Fibroblast of lung (primary cell): ENCODE results near the gene CCDC88C. TPM values are rescaled to one million over a fixed set of nuclear protein-coding genes. Genes with fewer than 3 reads are reported as not detected.

Source experiments
- DNase-seq, 2 donors: peaks; one replicate each; pipeline versions ENCODE4 v3.0.0 to v3.0.0-alpha.2; 2010; ENCODE audit warnings: low read depth in 2 of 2
- H2AFZ ChIP-seq: 2 replicates; pipeline ENCODE4 v1.5.1; 2012; ENCODE audit warnings: low read length, control low read depth, inconsistent platforms
- H3K27ac ChIP-seq: 2 replicates; pipeline ENCODE4 v1.5.1; 2011; ENCODE audit warnings: low read length, control low read depth; ENCODE audit not compliant: insufficient read depth
- H3K27me3 ChIP-seq: 2 replicates; pipeline ENCODE4 v1.5.1; 2011; ENCODE audit warnings: mild to moderate bottlenecking, low read length; ENCODE audit not compliant: control insufficient read depth, insufficient read depth
- H3K36me3 ChIP-seq: 2 replicates; pipeline ENCODE4 v1.5.1; 2011; ENCODE audit warnings: low read length; ENCODE audit not compliant: control insufficient read depth, insufficient read depth
- H3K4me1 ChIP-seq: 2 replicates; pipeline ENCODE4 v1.5.1; 2011; ENCODE audit warnings: low read length; ENCODE audit not compliant: control insufficient read depth, insufficient read depth; ENCODE audit errors: extremely low read depth
- H3K4me2 ChIP-seq: 2 replicates; pipeline ENCODE4 v1.5.1; 2011; ENCODE audit warnings: low read length, control low read depth; ENCODE audit not compliant: insufficient read depth; ENCODE audit errors: extremely low read depth
- H3K4me3 ChIP-seq, 4 experiments: fragments of 200-600 bp in 1 of 4; sonication (generic) in 1 of 4; replicated peaks in 1 of 4; 2 replicates each; pipeline ENCODE4 v1.5.1; 2011 to 2016; ENCODE audit warnings: low read length in 4 of 4, low read depth in 3 of 4, mild to moderate bottlenecking in 3 of 4, control low read depth in 2 of 4, inconsistent platforms in 1 of 4, mixed read lengths in 1 of 4; ENCODE audit not compliant: insufficient read depth in 1 of 4; ENCODE audit errors: control extremely low read depth in 1 of 4
- H3K79me2 ChIP-seq: 2 replicates; pipeline ENCODE4 v1.5.1; 2012; ENCODE audit warnings: mild to moderate bottlenecking, low read length, inconsistent platforms; ENCODE audit not compliant: control insufficient read depth, insufficient read depth
- H3K9ac ChIP-seq: 2 replicates; pipeline ENCODE4 v1.5.1; 2011; ENCODE audit warnings: mild to moderate bottlenecking, low read length, control low read depth; ENCODE audit not compliant: insufficient read depth
- H3K9me3 ChIP-seq: 2 replicates; pipeline ENCODE4 v1.5.1; 2012; ENCODE audit warnings: low read depth, low read length; ENCODE audit not compliant: control insufficient read depth, insufficient read depth
- H4K20me1 ChIP-seq: 2 replicates; pipeline ENCODE4 v1.5.1; 2011; ENCODE audit warnings: low read length; ENCODE audit not compliant: control insufficient read depth, insufficient read depth; ENCODE audit errors: extremely low read depth
- EZH2 ChIP-seq: IDR thresholded peaks from 2 replicates; pipeline ENCODE4 v1.5.1; 2012; ENCODE audit warnings: low read length, control low read depth, mild to moderate bottlenecking; ENCODE audit errors: missing control alignments
- polyA plus RNA-seq, 2 donors: library from polyadenylated mRNA; depleted of rRNA in 1 of 2; stranded (reverse) in 1 of 2; unstranded in 1 of 2; fragments of >200 nt; gene quantifications; 2 replicates each; pipeline ENCODE4 v1.2.1, GENCODE V29; 2011 to 2012; ENCODE audit warnings: missing spikeins in 1 of 2
- total RNA-seq: library from RNA; depleted of rRNA; stranded (reverse); fragments of >200 nt; gene quantifications from 2 replicates; pipeline ENCODE4 v1.2.1, GENCODE V29; 2014
- TF ChIP-seq, protein P1 (sequence below), 2 donors: IDR thresholded peaks in 1 of 2; conservative IDR thresholded peaks in 1 of 2; 1 replicate in 1 of 2; 2 replicates in 1 of 2; pipeline ENCODE4 v1.5.1; 2011 to 2012; ENCODE audit warnings: low read length in 2 of 2, control low read depth in 1 of 2, inconsistent platforms in 1 of 2, low read depth in 1 of 2, mild to moderate bottlenecking in 1 of 2

CCDC88C gene
- total and polyA plus RNA-seq, 2 donors (not counting 1 experiment from before 2014, with no cell fraction given), result 0.02 to 0.17 TPM

GRCh38 chr14:91295851-91296796, 121.5 kb downstream of the CCDC88C start:
- Histone ChIP-seq H3K4me3 (no peak overlapping the region), H3K27me3 (no peaks in the 10 kb centered on the region), H3K9ac (no peak overlapping the region), H3K27ac (no peak overlapping the region), H3K36me3 (no peaks in the 10 kb centered on the region), H2AFZ (no peak overlapping the region), H3K4me2 (no peak overlapping the region), H3K9me3 (no peaks in the 10 kb centered on the region), H4K20me1 (no peaks in the 10 kb centered on the region), H3K79me2 (no peaks in the 10 kb centered on the region), H3K4me1 (no peaks in the 10 kb centered on the region)
- no peak for DNase-seq
- TF ChIP-seq, protein P1, sequence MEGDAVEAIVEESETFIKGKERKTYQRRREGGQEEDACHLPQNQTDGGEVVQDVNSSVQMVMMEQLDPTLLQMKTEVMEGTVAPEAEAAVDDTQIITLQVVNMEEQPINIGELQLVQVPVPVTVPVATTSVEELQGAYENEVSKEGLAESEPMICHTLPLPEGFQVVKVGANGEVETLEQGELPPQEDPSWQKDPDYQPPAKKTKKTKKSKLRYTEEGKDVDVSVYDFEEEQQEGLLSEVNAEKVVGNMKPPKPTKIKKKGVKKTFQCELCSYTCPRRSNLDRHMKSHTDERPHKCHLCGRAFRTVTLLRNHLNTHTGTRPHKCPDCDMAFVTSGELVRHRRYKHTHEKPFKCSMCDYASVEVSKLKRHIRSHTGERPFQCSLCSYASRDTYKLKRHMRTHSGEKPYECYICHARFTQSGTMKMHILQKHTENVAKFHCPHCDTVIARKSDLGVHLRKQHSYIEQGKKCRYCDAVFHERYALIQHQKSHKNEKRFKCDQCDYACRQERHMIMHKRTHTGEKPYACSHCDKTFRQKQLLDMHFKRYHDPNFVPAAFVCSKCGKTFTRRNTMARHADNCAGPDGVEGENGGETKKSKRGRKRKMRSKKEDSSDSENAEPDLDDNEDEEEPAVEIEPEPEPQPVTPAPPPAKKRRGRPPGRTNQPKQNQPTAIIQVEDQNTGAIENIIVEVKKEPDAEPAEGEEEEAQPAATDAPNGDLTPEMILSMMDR (conservative IDR thresholded peaks at IDR 0.05 in 1 of 2, IDR thresholded peaks at IDR 0.05 in 1 of 2; ENCODE audit: low read depth in 1 of 2, low read length in 2 of 2), result no peak
- no peak for TF ChIP-seq EZH2

DNA sequence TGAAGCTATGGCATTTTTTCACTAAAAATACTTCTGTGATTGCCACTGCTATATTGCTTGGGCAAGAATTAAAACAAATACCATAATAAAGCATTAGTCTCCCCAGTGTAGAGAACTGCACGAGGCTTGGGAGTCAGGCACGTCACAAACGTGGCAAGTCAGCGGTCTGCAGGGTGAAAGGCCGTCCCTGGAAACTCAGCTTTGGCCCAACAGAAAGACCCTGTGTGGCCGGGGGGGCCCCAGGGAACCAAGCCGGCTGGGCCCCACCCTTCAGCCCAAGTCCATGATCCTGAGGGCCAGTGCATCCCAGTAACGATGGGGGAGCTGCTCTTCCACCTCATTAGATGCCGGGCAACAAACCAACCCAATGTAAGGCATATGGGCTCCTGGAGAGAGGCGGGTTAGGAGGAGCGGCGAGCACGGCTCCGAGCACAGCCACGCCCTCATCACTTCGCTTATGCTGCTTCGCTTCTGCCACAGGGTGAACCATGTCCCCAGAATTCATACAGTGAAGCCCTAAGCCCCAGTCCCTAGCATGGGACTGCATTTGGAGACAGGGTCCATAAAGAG, 122.3 kb downstream of the CCDC88C start:
- no peak for TF ChIP-seq EZH2
- TF ChIP-seq, protein P1 (conservative IDR thresholded peaks at IDR 0.05 in 1 of 2, IDR thresholded peaks at IDR 0.05 in 1 of 2; ENCODE audit: low read depth in 1 of 2, low read length in 2 of 2), result no peak
- no peaks in the 10 kb centered on the region for H3K36me3 ChIP-seq
- DNase-seq, result no peak
- no peaks in the 10 kb centered on the region for H3K79me2 ChIP-seq
- H3K27me3 ChIP-seq, result no peaks in the 10 kb centered on the region
- no peak overlapping the region for H2AFZ ChIP-seq
- no peaks in the 10 kb centered on the region for H4K20me1 ChIP-seq
- no peak overlapping the region for H3K27ac ChIP-seq
- H3K9ac ChIP-seq, result no peak overlapping the region
- H3K4me3 ChIP-seq, result no peak overlapping the region
- no peaks in the 10 kb centered on the region for H3K9me3 ChIP-seq
- H3K4me1 ChIP-seq, result no peaks in the 10 kb centered on the region
- no peak overlapping the region for H3K4me2 ChIP-seq

DNA sequence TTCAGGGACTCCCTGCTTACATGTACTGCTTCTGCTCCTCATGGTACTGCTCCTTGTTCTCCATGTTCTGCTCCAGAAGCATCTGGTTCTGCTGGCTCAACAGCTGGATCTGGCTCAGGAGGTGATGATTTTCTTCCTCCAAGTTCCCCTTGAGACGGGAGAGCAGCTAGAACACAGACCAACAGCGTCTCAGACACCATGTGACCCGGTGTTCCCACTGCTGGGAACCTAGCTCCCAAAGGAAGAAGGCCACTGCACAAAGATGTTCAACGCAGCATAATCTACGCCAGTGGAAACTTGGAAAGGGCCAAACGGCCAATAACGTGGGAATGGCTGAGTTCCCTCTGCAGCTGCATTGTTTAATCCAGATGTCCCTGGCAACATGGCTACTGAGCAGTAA, 123.5 kb downstream of the CCDC88C start:
- Histone ChIP-seq H4K20me1 (no peaks in the 10 kb centered on the region), H3K79me2 (no peaks in the 10 kb centered on the region), H3K27ac (no peak overlapping the region), H3K9ac (no peak overlapping the region), H3K27me3 (no peaks in the 10 kb centered on the region), H3K9me3 (no peaks in the 10 kb centered on the region), H3K4me1 (no peaks in the 10 kb centered on the region), H3K4me2 (no peak overlapping the region), H3K4me3 (no peak overlapping the region), H2AFZ (no peak overlapping the region), H3K36me3 (no peaks in the 10 kb centered on the region)
- TF ChIP-seq, protein P1 (conservative IDR thresholded peaks at IDR 0.05 in 1 of 2, IDR thresholded peaks at IDR 0.05 in 1 of 2; ENCODE audit: low read depth in 1 of 2, low read length in 2 of 2), result no peak
- TF ChIP-seq EZH2, result no peak
- no peak for DNase-seq
